Testis (tissue), 3 donors: ENCODE results near the gene TBC1D9. TPM values are rescaled to one million over a fixed set of nuclear protein-coding genes. Genes with fewer than 3 reads are reported as not detected.

Experiments used
- DNase-seq: peaks from one replicate; pipeline ENCODE4 v3.0.0-alpha.2; 2019
- H3K27ac ChIP-seq, 2 donors: fragments of 200-600 bp; sonication (generic); one replicate each; pipeline ENCODE4 v1.5.1; 2019
- H3K27me3 ChIP-seq: fragments of 200-600 bp; sonication (generic); one replicate; pipeline ENCODE4 v1.5.1; 2019
- H3K36me3 ChIP-seq: fragments of 200-600 bp; sonication (generic); one replicate; pipeline ENCODE4 v1.5.1; 2017; ENCODE audit warnings: low read depth; ENCODE audit errors: missing control alignments
- H3K4me1 ChIP-seq: fragments of 200-600 bp; sonication (generic); one replicate; pipeline ENCODE4 v1.5.1; 2019
- H3K4me3 ChIP-seq, 2 donors: fragments of 200-600 bp; sonication (generic); one replicate each; pipeline ENCODE4 v1.5.1; 2017 to 2019
- H3K9me3 ChIP-seq: fragments of 200-600 bp; sonication (generic); one replicate; pipeline ENCODE4 v1.5.1; 2017
- CTCF ChIP-seq, 3 experiments: fragments of 450-650 bp in 2 of 3; fragments of 200-600 bp in 1 of 3; sonication (generic) in 1 of 3; IDR thresholded peaks; one replicate each; pipeline ENCODE4 v1.5.1; 2016 to 2019; ENCODE audit warnings: antibody characterized with exemption in 3 of 3, mild to moderate bottlenecking in 2 of 3, moderate library complexity in 1 of 3
- POLR2A ChIP-seq: fragments of 450-650 bp; IDR thresholded peaks from one replicate; pipeline ENCODE4 v1.6.1; 2017; ENCODE audit warnings: antibody characterized with exemption, mild to moderate bottlenecking, moderate library complexity
- WGBS, 2 donors: methylation state at CpG; one replicate each; pipeline ENCODE4 v1.1.5; 2018; 5-methylcytosine and 5-hydroxymethylcytosine counted together
- intact Hi-C: fragments of 100-400 bp; cut with DNase I; formaldehyde crosslinking; loops from one replicate; pipeline ENCODE4 v1.15.1; 2023; ENCODE audit warnings: low total_unique reads
- polyA plus RNA-seq: library from polyadenylated mRNA; stranded (reverse); fragments of 350-450 nt; fragmentation: Illumina TruSeq; extraction: RNeasy Lipid Tissue Mini Kit (QIAGEN cat#74804); gene quantifications from one replicate; pipeline ENCODE4 v1.2.3, GENCODE V29; 2014; ENCODE audit warnings: low read depth, low replicate concordance; ENCODE audit not compliant: insufficient read depth
- total RNA-seq, 2 donors: library from RNA; depleted of rRNA; stranded (reverse); fragments of >200 nt; gene quantifications; one replicate each; pipeline ENCODE4 v1.2.3, GENCODE V29; 2016

TBC1D9 gene
- total and polyA plus RNA-seq, 3 donors from 2014 or later = 8.6 to 13.1 (median 9.8) TPM

- TF ChIP-seq POLR2A (no peak), CTCF (IDR thresholded peaks at IDR 0.05) (no peak)
- Histone ChIP-seq H3K9me3 (no peaks in the 10 kb centered on the region), H3K27me3 (no peaks in the 10 kb centered on the region), H3K4me3 (no peak overlapping the region), H3K36me3 (no peaks in the 10 kb centered on the region), H3K27ac (no peak overlapping the region), H3K4me1 (no peaks in the 10 kb centered on the region)
- WGBS, 2 donors = 60 to 72% methylated on average over 8 to 9 of the region's 9 CpGs
- DNase-seq = no peak
- intact Hi-C loops = no loop called here
Measured at GRCh38 chr4:140720387-140721304, 35.5 kb downstream of the TBC1D9 start.

- intact Hi-C loops = no loop called here
- H3K27ac ChIP-seq = no peak overlapping the region
- WGBS, 2 donors = 90 to 97% methylated on average over 2 of the region's 2 CpGs
- no peaks in the 10 kb centered on the region for H3K9me3 ChIP-seq
- TF ChIP-seq POLR2A (no peak), CTCF (IDR thresholded peaks at IDR 0.05) (no peak)
- H3K36me3 ChIP-seq = no peaks in the 10 kb centered on the region
- H3K4me1 ChIP-seq = no peaks in the 10 kb centered on the region
- no peak overlapping the region for H3K4me3 ChIP-seq
- H3K27me3 ChIP-seq = no peaks in the 10 kb centered on the region
- no peak for DNase-seq
Measured at GRCh38 chr4:140719686-140720085, 36.5 kb downstream of the TBC1D9 start.

GRCh38 chr4:140719022-140719421 lies 37.2 kb downstream of the TBC1D9 start:
- intact Hi-C loops = no loop called here
- TF ChIP-seq CTCF (IDR thresholded peaks at IDR 0.05) (no peak), POLR2A (no peak)
- Histone ChIP-seq H3K27ac (peak overlapping the region in 1 of 2 donors; percentile 20), H3K9me3 (no peaks in the 10 kb centered on the region), H3K36me3 (no peaks in the 10 kb centered on the region), H3K4me3 (no peak overlapping the region), H3K27me3 (no peaks in the 10 kb centered on the region), H3K4me1 (no peaks in the 10 kb centered on the region)
- WGBS, 2 donors = 71 to 93% methylated on average over 2 of the region's 2 CpGs
- no peak for DNase-seq

- Histone ChIP-seq H3K9me3 (no peaks in the 10 kb centered on the region), H3K27ac (peak overlapping the region in 1 of 2 donors; percentile 20), H3K4me3 (no peak overlapping the region), H3K27me3 (no peaks in the 10 kb centered on the region), H3K4me1 (no peaks in the 10 kb centered on the region), H3K36me3 (no peaks in the 10 kb centered on the region)
- intact Hi-C loops = no loop called here
- DNase-seq = no peak
- WGBS, 2 donors = 75 to 80% methylated on average over 3 of the region's 3 CpGs
- TF ChIP-seq CTCF (IDR thresholded peaks at IDR 0.05) (no peak), POLR2A (no peak)
Measured at GRCh38 chr4:140718241-140718952, 37.8 kb downstream of the TBC1D9 start.
